Measurements from ENCODE around the gene CLCNKB. TPM values are rescaled to one million over a fixed set of nuclear protein-coding genes. Genes with fewer than 3 reads are reported as not detected.
A peak's percentile ranks its signal among the peaks of the same experiment; 100 is the strongest.

Gene CLCNKB
- total RNA-seq, 1 experiment from 2014 or later = not detected

GRCh38 chr1:16075337-16076030 lies 31.9 kb downstream of the CLCNKB start:
- intact Hi-C loops (cut with micrococcal nuclease) = loop anchor here (5.0 kb wide), 1 partner anchor 287 kb away; no protein-coding TSS in a partner anchor
- ATAC-seq (no peak), DNase-seq (peak; percentile 39)
- BruUV-seq (replicated peaks) = TSS peak; percentile 86
- peak overlapping the region; percentile 44 for H3K4me2 ChIP-seq (ENCODE audit: low read length)
- ChIA-PET CTCF (no interaction called here), POLR2A (ENCODE audit: unreplicated experiment) (interaction anchor here (0.6 to 0.7 kb wide), 2 partner anchors 106 to 251 kb away, joined by 3 read pairs; no protein-coding TSS in a partner anchor)
- H4K20me1 ChIP-seq (ENCODE audit: low read length) = no peaks in the 10 kb centered on the region
- H3K27ac ChIP-seq (ENCODE audit: low read length) = peak overlapping the region; percentile 88
- no peak for TF ChIP-seq EZH2phosphoT487 (IDR thresholded peaks at IDR 0.05; ENCODE audit: borderline replicate concordance, low read length)
- no peak for TF ChIP-seq CTCF (conservative IDR thresholded peaks at IDR 0.05; ENCODE audit: low read depth, low read length)
- TF ChIP-seq EZH2 (IDR thresholded peaks at IDR 0.05; ENCODE audit: low read length, unreplicated experiment) = no peak
- H3K9me3 ChIP-seq (ENCODE audit: low read length) = no peaks in the 10 kb centered on the region
- no peaks in the 10 kb centered on the region for H3K79me2 ChIP-seq (ENCODE audit: low read length)
- H3F3A ChIP-seq (ENCODE audit: low read length, unreplicated experiment) = peaks cover 4% of the 10 kb centered on the region
- H3K9me2 ChIP-seq (replicated peaks; ENCODE audit: low read length) = no peaks in the 10 kb centered on the region
- no peak overlapping the region for H2AFZ ChIP-seq (ENCODE audit: low read length)
- H3K9ac ChIP-seq (ENCODE audit: low read length) = peak overlapping the region; percentile 55
- peaks cover 38% of the 10 kb centered on the region for H3K4me1 ChIP-seq (ENCODE audit: insufficient read depth, low read length)
- H3K36me3 ChIP-seq (ENCODE audit: low read depth, low read length) = no peaks in the 10 kb centered on the region
- no peaks in the 10 kb centered on the region for H3K27me3 ChIP-seq (ENCODE audit: low read length)
- H3K4me3 ChIP-seq (ENCODE audit: low read length) = no peak overlapping the region

- H3K4me3 ChIP-seq (ENCODE audit: low read length) = no peak overlapping the region
- no peaks in the 10 kb centered on the region for H3K27me3 ChIP-seq (ENCODE audit: low read length)
- no peaks in the 10 kb centered on the region for H3K79me2 ChIP-seq (ENCODE audit: low read length)
- peak overlapping the region; percentile 88 for H3K27ac ChIP-seq (ENCODE audit: low read length)
- H3K9me3 ChIP-seq (ENCODE audit: low read length) = no peaks in the 10 kb centered on the region
- H3F3A ChIP-seq (ENCODE audit: low read length, unreplicated experiment) = peaks cover 4% of the 10 kb centered on the region
- DNase-seq (peak; percentile 96), ATAC-seq (peak; percentile 53)
- BruUV-seq (replicated peaks) = TSS peak; percentile 63
- peak overlapping the region; percentile 54 for H3K4me2 ChIP-seq (ENCODE audit: low read length)
- H3K4me1 ChIP-seq (ENCODE audit: insufficient read depth, low read length) = peaks cover 38% of the 10 kb centered on the region
- H3K9ac ChIP-seq (ENCODE audit: low read length) = peak overlapping the region; percentile 65
- no peaks in the 10 kb centered on the region for H3K9me2 ChIP-seq (replicated peaks; ENCODE audit: low read length)
- H2AFZ ChIP-seq (ENCODE audit: low read length) = no peak overlapping the region
- no peak for TF ChIP-seq EZH2phosphoT487 (IDR thresholded peaks at IDR 0.05; ENCODE audit: borderline replicate concordance, low read length)
- no peak for TF ChIP-seq CTCF (conservative IDR thresholded peaks at IDR 0.05; ENCODE audit: low read depth, low read length)
- no peak for TF ChIP-seq EZH2 (IDR thresholded peaks at IDR 0.05; ENCODE audit: low read length, unreplicated experiment)
- H4K20me1 ChIP-seq (ENCODE audit: low read length) = no peaks in the 10 kb centered on the region
- ChIA-PET CTCF (no interaction called here), POLR2A (ENCODE audit: unreplicated experiment) (interaction anchor here (0.7 kb wide), 1 partner anchor 105 kb away, joined by 3 read pairs; no protein-coding TSS in a partner anchor)
- intact Hi-C loops (cut with micrococcal nuclease) = loop anchor here (5.0 kb wide), 1 partner anchor 286 kb away; no protein-coding TSS in a partner anchor
- no peaks in the 10 kb centered on the region for H3K36me3 ChIP-seq (ENCODE audit: low read depth, low read length)
These were observed 32.7 kb downstream of the CLCNKB start for GRCh38 chr1:16076031-16076864.
